GM23338 (cell line): ENCODE measurements around the gene POLDIP2. TPM values are rescaled to one million over a fixed set of nuclear protein-coding genes. Genes with fewer than 3 reads are reported as not detected.

Experiments
- ATAC-seq: fragments of 200-7000 bp; cut with Tn5 transposase; 3 replicates; pipeline ENCODE4 v1.9.1; 2020
- DNase-seq: peaks from one replicate; pipeline ENCODE4 v3.0.0-alpha.2; 2015; ENCODE audit warnings: low spot score
- H2AFZ ChIP-seq: fragments of 200-600 bp; sonication (generic); 2 replicates; pipeline ENCODE4 v1.8.0; 2016; ENCODE audit warnings: antibody characterized with exemption, mild to moderate bottlenecking, moderate library complexity
- H3F3A ChIP-seq: fragments of 200-600 bp; sonication (generic); replicated peaks from 2 replicates; pipeline ENCODE4 v1.8.0; 2017; ENCODE audit warnings: antibody characterized with exemption, mixed run types, low read depth
- H3K27ac ChIP-seq: fragments of 200-600 bp; sonication (generic); 2 replicates; pipeline ENCODE4 v1.6.1; 2016; ENCODE audit warnings: low read depth
- H3K27me3 ChIP-seq: fragments of 200-600 bp; sonication (generic); 2 replicates; pipeline ENCODE4 v1.8.0; 2016; ENCODE audit warnings: mild to moderate bottlenecking, mixed run types, moderate library complexity; ENCODE audit not compliant: insufficient read depth
- H3K36me3 ChIP-seq: fragments of 200-600 bp; sonication (generic); 2 replicates; pipeline ENCODE4 v1.8.0; 2016; ENCODE audit warnings: mild to moderate bottlenecking; ENCODE audit not compliant: insufficient read depth
- H3K4me1 ChIP-seq: fragments of 200-600 bp; sonication (generic); 2 replicates; pipeline ENCODE4 v1.8.0; 2016; ENCODE audit warnings: mild to moderate bottlenecking, moderate library complexity; ENCODE audit not compliant: insufficient read depth
- H3K4me2 ChIP-seq: fragments of 200-600 bp; sonication (generic); 2 replicates; pipeline ENCODE4 v1.7.1; 2017; ENCODE audit warnings: mixed run types
- H3K4me3 ChIP-seq: fragments of 200-600 bp; sonication (generic); 2 replicates; pipeline ENCODE4 v1.6.1; 2016; ENCODE audit warnings: mixed run types
- H3K79me2 ChIP-seq: fragments of 200-600 bp; sonication (generic); replicated peaks from 2 replicates; pipeline ENCODE4 v1.8.0; 2017; ENCODE audit warnings: mild to moderate bottlenecking; ENCODE audit not compliant: insufficient read depth
- H3K9me2 ChIP-seq: fragments of 200-600 bp; sonication (generic); 2 replicates; pipeline ENCODE4 v1.8.0; 2017; ENCODE audit not compliant: insufficient read depth
- H4K20me1 ChIP-seq: fragments of 200-600 bp; sonication (generic); replicated peaks from 2 replicates; pipeline ENCODE4 v1.8.0; 2017; ENCODE audit warnings: mild to moderate bottlenecking; ENCODE audit not compliant: insufficient read depth
- H3K27ac Mint-ChIP-seq: 2 replicates; pipeline ENCODE4 v1.8.0; 2020; ENCODE audit warnings: inconsistent platforms, mild to moderate bottlenecking, moderate library complexity, mixed read lengths
- H3K27me3 Mint-ChIP-seq: 3 replicates; pipeline ENCODE4 v1.8.0; 2022; ENCODE audit warnings: low read depth, mild to moderate bottlenecking, moderate library complexity, mixed read lengths, inconsistent platforms; ENCODE audit not compliant: insufficient read depth, poor library complexity
- H3K36me3 Mint-ChIP-seq: 3 replicates; pipeline ENCODE4 v1.8.0; 2021; ENCODE audit warnings: low read depth, mild to moderate bottlenecking, inconsistent platforms, moderate library complexity, mixed read lengths
- H3K4me1 Mint-ChIP-seq: 3 replicates; pipeline ENCODE4 v1.8.0; 2020; ENCODE audit warnings: mild to moderate bottlenecking, inconsistent platforms, mixed read lengths
- H3K4me3 Mint-ChIP-seq: 3 replicates; pipeline ENCODE4 v1.8.0; 2021; ENCODE audit warnings: moderate library complexity, mild to moderate bottlenecking, inconsistent platforms, mixed read lengths
- H3K9me3 Mint-ChIP-seq: 3 replicates; pipeline ENCODE4 v1.8.0; 2020; ENCODE audit warnings: moderate library complexity, mild to moderate bottlenecking, inconsistent platforms, mixed read lengths
- CREB1 ChIP-seq: fragments of 250-450 bp; sonication (Bioruptor Pico); IDR thresholded peaks from 2 replicates; pipeline ENCODE4 v1.5.0; 2020; ENCODE audit warnings: low read depth, mild to moderate bottlenecking, moderate library complexity
- EZH2 ChIP-seq: fragments of 200-600 bp; sonication (generic); IDR thresholded peaks from one replicate; pipeline ENCODE4 v1.8.0; 2017; ENCODE audit warnings: antibody characterized with exemption, mild to moderate bottlenecking, low read depth; ENCODE audit not compliant: unreplicated experiment
- EZH2phosphoT487 ChIP-seq: fragments of 200-600 bp; sonication (generic); IDR thresholded peaks from one replicate; pipeline ENCODE4 v1.8.1; 2018; ENCODE audit warnings: antibody characterized with exemption; ENCODE audit not compliant: unreplicated experiment
- JUNB ChIP-seq: IDR thresholded peaks from one replicate; pipeline ENCODE4 v1.6.1; 2016; ENCODE audit warnings: antibody characterized with exemption; ENCODE audit not compliant: unreplicated experiment
- POLR2AphosphoS5 ChIP-seq: IDR thresholded peaks from 2 replicates; pipeline ENCODE4 v1.6.1; 2016; ENCODE audit warnings: antibody characterized with exemption, low read depth
- STAT1 ChIP-seq: IDR thresholded peaks from one replicate; pipeline ENCODE4 v1.6.1; 2016; ENCODE audit warnings: antibody characterized with exemption; ENCODE audit not compliant: unreplicated experiment
- ZNF331 ChIP-seq: fragments of 250-450 bp; sonication (Bioruptor Pico); IDR thresholded peaks from 2 replicates; pipeline ENCODE4 v1.5.0; 2020; ENCODE audit warnings: low read depth, mild to moderate bottlenecking, moderate library complexity
- polyA plus RNA-seq: library from polyadenylated mRNA; unstranded; fragments of >200 nt; fragmentation: Nextera tagmentation; extraction: Ambion mirVana; gene quantifications from 2 replicates; pipeline ENCODE4 v1.2.1, GENCODE V29; 2016
- total RNA-seq: library from RNA; depleted of rRNA; stranded (reverse); fragments of >200 nt; shearing (Covaris generic); gene quantifications from 2 replicates; pipeline ENCODE4 v1.2.3, GENCODE V29; 2014
- TF ChIP-seq, protein P1 (sequence below): IDR thresholded peaks from 2 replicates; pipeline ENCODE4 v1.6.1; 2016; ENCODE audit warnings: antibody characterized with exemption
- TF ChIP-seq, protein P2 (sequence below), 2 experiments: fragments of 200-600 bp in 1 of 2; sonication (generic) in 1 of 2; conservative IDR thresholded peaks; 2 replicates each; pipeline versions ENCODE4 v1.5.1 to v1.6.1; 2016 to 2017; ENCODE audit warnings: antibody characterized with exemption in 2 of 2, low read depth in 2 of 2, mild to moderate bottlenecking in 2 of 2, moderate library complexity in 1 of 2
- TF ChIP-seq, protein P3 (sequence below): IDR thresholded peaks from one replicate; pipeline ENCODE4 v1.6.1; 2018; ENCODE audit warnings: antibody characterized with exemption; ENCODE audit not compliant: unreplicated experiment

The POLDIP2 gene
- total and polyA plus RNA-seq, 2 experiments from 2014 or later = 45.7 to 77.1 TPM

- TF ChIP-seq ZNF331 (CRISPR knock-in tag) (no peak), STAT1 (no peak), EZH2phosphoT487 (no peak), POLR2AphosphoS5 (no peak), EZH2 (no peak)
- TF ChIP-seq, protein P1, sequence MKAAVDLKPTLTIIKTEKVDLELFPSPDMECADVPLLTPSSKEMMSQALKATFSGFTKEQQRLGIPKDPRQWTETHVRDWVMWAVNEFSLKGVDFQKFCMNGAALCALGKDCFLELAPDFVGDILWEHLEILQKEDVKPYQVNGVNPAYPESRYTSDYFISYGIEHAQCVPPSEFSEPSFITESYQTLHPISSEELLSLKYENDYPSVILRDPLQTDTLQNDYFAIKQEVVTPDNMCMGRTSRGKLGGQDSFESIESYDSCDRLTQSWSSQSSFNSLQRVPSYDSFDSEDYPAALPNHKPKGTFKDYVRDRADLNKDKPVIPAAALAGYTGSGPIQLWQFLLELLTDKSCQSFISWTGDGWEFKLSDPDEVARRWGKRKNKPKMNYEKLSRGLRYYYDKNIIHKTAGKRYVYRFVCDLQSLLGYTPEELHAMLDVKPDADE = no peak
- TF ChIP-seq, protein P2, sequence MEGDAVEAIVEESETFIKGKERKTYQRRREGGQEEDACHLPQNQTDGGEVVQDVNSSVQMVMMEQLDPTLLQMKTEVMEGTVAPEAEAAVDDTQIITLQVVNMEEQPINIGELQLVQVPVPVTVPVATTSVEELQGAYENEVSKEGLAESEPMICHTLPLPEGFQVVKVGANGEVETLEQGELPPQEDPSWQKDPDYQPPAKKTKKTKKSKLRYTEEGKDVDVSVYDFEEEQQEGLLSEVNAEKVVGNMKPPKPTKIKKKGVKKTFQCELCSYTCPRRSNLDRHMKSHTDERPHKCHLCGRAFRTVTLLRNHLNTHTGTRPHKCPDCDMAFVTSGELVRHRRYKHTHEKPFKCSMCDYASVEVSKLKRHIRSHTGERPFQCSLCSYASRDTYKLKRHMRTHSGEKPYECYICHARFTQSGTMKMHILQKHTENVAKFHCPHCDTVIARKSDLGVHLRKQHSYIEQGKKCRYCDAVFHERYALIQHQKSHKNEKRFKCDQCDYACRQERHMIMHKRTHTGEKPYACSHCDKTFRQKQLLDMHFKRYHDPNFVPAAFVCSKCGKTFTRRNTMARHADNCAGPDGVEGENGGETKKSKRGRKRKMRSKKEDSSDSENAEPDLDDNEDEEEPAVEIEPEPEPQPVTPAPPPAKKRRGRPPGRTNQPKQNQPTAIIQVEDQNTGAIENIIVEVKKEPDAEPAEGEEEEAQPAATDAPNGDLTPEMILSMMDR (conservative IDR thresholded peaks at IDR 0.05; ENCODE audit: low read depth in 2 of 2) = no peak
Observed at GRCh38 chr17:28331891-28332420, 25.4 kb downstream of the POLDIP2 start (continued).

GRCh38 chr17:28330671-28331070 lies 26.7 kb downstream of the POLDIP2 start:
- Mint-ChIP-seq H3K27me3 (peaks cover 9% of the 10 kb centered on the region), H3K27ac (no peak overlapping the region), H3K4me3 (no peak overlapping the region), H3K4me1 (peaks cover 11% of the 10 kb centered on the region), H3K36me3 (peaks cover 41% of the 10 kb centered on the region), H3K9me3 (no peaks in the 10 kb centered on the region)
- peaks cover 26% of the 10 kb centered on the region for H4K20me1 ChIP-seq
- H3K27me3 ChIP-seq = no peaks in the 10 kb centered on the region
- H3K36me3 ChIP-seq = peaks cover 22% of the 10 kb centered on the region
- peaks cover 9% of the 10 kb centered on the region for H3K79me2 ChIP-seq
- no peak overlapping the region for H3K4me3 ChIP-seq
- no peak overlapping the region for H2AFZ ChIP-seq
- H3K4me2 ChIP-seq = no peak overlapping the region
- H3K4me1 ChIP-seq = peaks cover 5% of the 10 kb centered on the region; the same call in 1 of the 2 replicates
- no peak for DNase-seq
- no peak for ATAC-seq
- H3F3A ChIP-seq = peaks cover 21% of the 10 kb centered on the region; the same call in 1 of the 2 replicates
- no peaks in the 10 kb centered on the region for H3K9me2 ChIP-seq
- peak overlapping the region; percentile 26; the same call in 1 of the 2 replicates for H3K27ac ChIP-seq
- no peak for TF ChIP-seq STAT1

DNA sequence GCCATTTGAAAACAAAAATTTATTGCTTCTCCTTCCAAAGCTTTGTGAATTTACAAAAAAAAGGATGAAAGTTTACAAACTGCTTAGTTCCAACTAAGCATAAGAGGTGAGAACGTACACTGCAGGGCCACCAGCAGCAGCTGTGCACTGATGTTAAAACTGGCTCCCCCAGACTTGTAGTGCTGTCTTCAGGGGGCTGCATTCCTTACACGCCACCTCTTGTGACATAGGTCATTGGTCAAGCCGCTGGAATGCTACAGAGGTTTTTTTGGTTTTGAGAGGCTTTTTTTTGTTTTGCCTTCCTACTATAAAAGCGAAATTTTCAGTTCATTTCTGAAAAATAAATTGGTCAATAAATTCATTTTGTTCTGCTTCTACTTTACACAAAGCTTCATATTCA lies 29.0 kb downstream of the POLDIP2 start:
- Mint-ChIP-seq H3K4me3 (no peak overlapping the region), H3K4me1 (no peaks in the 10 kb centered on the region; the same call in 2 of the 3 replicates), H3K27me3 (peaks cover 5% of the 10 kb centered on the region), H3K9me3 (no peaks in the 10 kb centered on the region), H3K36me3 (peaks cover 48% of the 10 kb centered on the region), H3K27ac (no peak overlapping the region)
- H3K4me1 ChIP-seq = peaks cover 11% of the 10 kb centered on the region
- no peak overlapping the region for H3K4me2 ChIP-seq
- H3K4me3 ChIP-seq = no peak overlapping the region
- no peak overlapping the region for H2AFZ ChIP-seq
- H3K9me2 ChIP-seq = no peaks in the 10 kb centered on the region
- DNase-seq = no peak
- peaks cover 23% of the 10 kb centered on the region; the same call in 1 of the 2 replicates for H3F3A ChIP-seq
- H3K27ac ChIP-seq = no peak overlapping the region
- no peak for ATAC-seq
- H4K20me1 ChIP-seq = peaks cover 47% of the 10 kb centered on the region
- peaks cover 22% of the 10 kb centered on the region for H3K36me3 ChIP-seq
- H3K79me2 ChIP-seq = peaks cover 29% of the 10 kb centered on the region
- no peaks in the 10 kb centered on the region for H3K27me3 ChIP-seq
- TF ChIP-seq CREB1 (CRISPR knock-in tag) (no peak), ZNF331 (CRISPR knock-in tag) (no peak), STAT1 (no peak), JUNB (no peak)
- TF ChIP-seq, protein P3, sequence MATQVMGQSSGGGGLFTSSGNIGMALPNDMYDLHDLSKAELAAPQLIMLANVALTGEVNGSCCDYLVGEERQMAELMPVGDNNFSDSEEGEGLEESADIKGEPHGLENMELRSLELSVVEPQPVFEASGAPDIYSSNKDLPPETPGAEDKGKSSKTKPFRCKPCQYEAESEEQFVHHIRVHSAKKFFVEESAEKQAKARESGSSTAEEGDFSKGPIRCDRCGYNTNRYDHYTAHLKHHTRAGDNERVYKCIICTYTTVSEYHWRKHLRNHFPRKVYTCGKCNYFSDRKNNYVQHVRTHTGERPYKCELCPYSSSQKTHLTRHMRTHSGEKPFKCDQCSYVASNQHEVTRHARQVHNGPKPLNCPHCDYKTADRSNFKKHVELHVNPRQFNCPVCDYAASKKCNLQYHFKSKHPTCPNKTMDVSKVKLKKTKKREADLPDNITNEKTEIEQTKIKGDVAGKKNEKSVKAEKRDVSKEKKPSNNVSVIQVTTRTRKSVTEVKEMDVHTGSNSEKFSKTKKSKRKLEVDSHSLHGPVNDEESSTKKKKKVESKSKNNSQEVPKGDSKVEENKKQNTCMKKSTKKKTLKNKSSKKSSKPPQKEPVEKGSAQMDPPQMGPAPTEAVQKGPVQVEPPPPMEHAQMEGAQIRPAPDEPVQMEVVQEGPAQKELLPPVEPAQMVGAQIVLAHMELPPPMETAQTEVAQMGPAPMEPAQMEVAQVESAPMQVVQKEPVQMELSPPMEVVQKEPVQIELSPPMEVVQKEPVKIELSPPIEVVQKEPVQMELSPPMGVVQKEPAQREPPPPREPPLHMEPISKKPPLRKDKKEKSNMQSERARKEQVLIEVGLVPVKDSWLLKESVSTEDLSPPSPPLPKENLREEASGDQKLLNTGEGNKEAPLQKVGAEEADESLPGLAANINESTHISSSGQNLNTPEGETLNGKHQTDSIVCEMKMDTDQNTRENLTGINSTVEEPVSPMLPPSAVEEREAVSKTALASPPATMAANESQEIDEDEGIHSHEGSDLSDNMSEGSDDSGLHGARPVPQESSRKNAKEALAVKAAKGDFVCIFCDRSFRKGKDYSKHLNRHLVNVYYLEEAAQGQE = no peak
- TF ChIP-seq, protein P2 (conservative IDR thresholded peaks at IDR 0.05; ENCODE audit: low read depth in 2 of 2) = no peak
